Kidney (tissue), 14 donors: ENCODE results near the gene COL23A1. TPM values are rescaled to one million over a fixed set of nuclear protein-coding genes. Genes with fewer than 3 reads are reported as not detected.
"Not testable (repeated sequence)": the region's sequence is repeated elsewhere in the genome, so short reads cannot be mapped to it uniquely, and the experiment has no call there.

ENCODE experiments used
- DNase-seq, 5 donors: peaks; one replicate each; pipeline ENCODE4 v3.0.0-alpha.2; 2013 to 2020
- FAIRE-seq: peaks from 2 replicates; lab custom pipeline; 2012; peaks lifted over from hg19 to GRCh38; lab: Jason Lieb, UNC
- H3K27ac ChIP-seq, 2 donors: one replicate each; pipeline ENCODE4 v1.7.0; 2013; ENCODE audit warnings: low read depth in 2 of 2, low read length in 2 of 2, inconsistent platforms in 1 of 2
- H3K27me3 ChIP-seq: one replicate; pipeline ENCODE4 v1.7.1; 2013; ENCODE audit warnings: low read length, inconsistent platforms; ENCODE audit not compliant: control insufficient read depth, insufficient read depth
- H3K36me3 ChIP-seq, 3 donors: one replicate each; pipeline versions ENCODE4 v1.7.0 to v1.7.1; 2013; ENCODE audit warnings: low read length in 3 of 3, control low read depth in 1 of 3, inconsistent platforms in 1 of 3; ENCODE audit not compliant: insufficient read depth in 3 of 3, control insufficient read depth in 2 of 3
- H3K4me1 ChIP-seq, 3 donors: one replicate each; pipeline versions ENCODE4 v1.7.0 to v1.7.1; 2013; ENCODE audit warnings: low read length in 3 of 3, inconsistent platforms in 1 of 3, low read depth in 1 of 3; ENCODE audit not compliant: control insufficient read depth in 2 of 3, insufficient read depth in 2 of 3
- H3K4me3 ChIP-seq, 3 donors: one replicate each; pipeline versions ENCODE4 v1.7.0 to v1.8.1; 2013; ENCODE audit warnings: low read length in 3 of 3, control low read depth in 1 of 3, inconsistent platforms in 1 of 3
- H3K9ac ChIP-seq, 3 donors: one replicate each; pipeline versions ENCODE4 v1.7.0 to v1.7.1; 2013; ENCODE audit warnings: low read length in 3 of 3, control low read depth in 1 of 3, inconsistent platforms in 1 of 3
- H3K9me3 ChIP-seq, 3 donors: one replicate each; pipeline versions ENCODE4 v1.7.0 to v1.7.1; 2013; ENCODE audit warnings: low read length in 3 of 3, control low read depth in 1 of 3, inconsistent platforms in 1 of 3; ENCODE audit not compliant: control insufficient read depth in 2 of 3, insufficient read depth in 1 of 3
- intact Hi-C: fragments of 100-400 bp; cut with DNase I; formaldehyde crosslinking; loops from one replicate; pipeline ENCODE4 v1.11.1; 2022
- polyA plus RNA-seq: library from polyadenylated mRNA; stranded (reverse); fragments of 350-450 nt; fragmentation: Illumina TruSeq; extraction: RNeasy Lipid Tissue Mini Kit (QIAGEN cat#74804); gene quantifications from one replicate; pipeline ENCODE4 v1.2.3, GENCODE V29; 2014; ENCODE audit warnings: low read depth, low replicate concordance; ENCODE audit not compliant: insufficient read depth
- total RNA-seq: library from RNA; stranded (reverse); fragmentation: NEBNext Ultra II Directional; extraction: Animal tissue kit (Norgen Biotek cat#: 25700); gene quantifications from one replicate; pipeline ENCODE4 v1.2.1, GENCODE V29; 2021
- TF ChIP-seq, protein P1 (sequence below): IDR thresholded peaks from 3 replicates; pipeline ENCODE4 v1.5.1; 2012; ENCODE audit warnings: mild to moderate bottlenecking, moderate library complexity, borderline replicate concordance; ENCODE audit not compliant: insufficient read depth; ENCODE audit errors: extremely low read depth
- donor health status: control.
- donor health status: control.
- donor health status: control.
- donor health status: control.
- donor health status: control.
- donor health status: DM: yes; HTN: yes; CAD: no.
- donor health status: Normal renal cell carcinoma (clear cell type).

The COL23A1 gene
- total and polyA plus RNA-seq, 2 donors from 2014 or later: 4.1 to 8.7 TPM

DNA sequence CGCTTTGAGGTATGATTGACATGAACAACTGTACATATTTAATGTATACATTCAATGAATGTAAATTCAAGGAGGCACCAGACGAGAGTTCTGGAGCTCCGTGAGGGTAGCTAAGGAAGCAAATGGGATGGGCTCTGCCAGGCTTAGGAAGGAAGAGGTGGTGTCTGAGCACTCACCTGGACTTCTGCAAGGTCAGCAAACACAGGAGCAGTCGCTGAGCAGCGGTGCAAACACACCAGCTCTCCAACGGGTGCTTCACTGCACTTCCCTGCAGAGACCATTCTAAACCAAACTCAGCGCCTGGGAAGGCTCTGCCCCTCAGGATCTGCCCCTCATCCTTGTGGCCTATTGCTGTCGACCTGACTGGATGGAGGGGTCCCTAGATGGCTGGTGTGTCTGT is 101.5 kb downstream of the COL23A1 start:
- FAIRE-seq: no peak
- H3K27me3 ChIP-seq: no peaks in the 10 kb centered on the region
- intact Hi-C loops: no loop called here
- DNase-seq: no peak
- TF ChIP-seq, protein P1, sequence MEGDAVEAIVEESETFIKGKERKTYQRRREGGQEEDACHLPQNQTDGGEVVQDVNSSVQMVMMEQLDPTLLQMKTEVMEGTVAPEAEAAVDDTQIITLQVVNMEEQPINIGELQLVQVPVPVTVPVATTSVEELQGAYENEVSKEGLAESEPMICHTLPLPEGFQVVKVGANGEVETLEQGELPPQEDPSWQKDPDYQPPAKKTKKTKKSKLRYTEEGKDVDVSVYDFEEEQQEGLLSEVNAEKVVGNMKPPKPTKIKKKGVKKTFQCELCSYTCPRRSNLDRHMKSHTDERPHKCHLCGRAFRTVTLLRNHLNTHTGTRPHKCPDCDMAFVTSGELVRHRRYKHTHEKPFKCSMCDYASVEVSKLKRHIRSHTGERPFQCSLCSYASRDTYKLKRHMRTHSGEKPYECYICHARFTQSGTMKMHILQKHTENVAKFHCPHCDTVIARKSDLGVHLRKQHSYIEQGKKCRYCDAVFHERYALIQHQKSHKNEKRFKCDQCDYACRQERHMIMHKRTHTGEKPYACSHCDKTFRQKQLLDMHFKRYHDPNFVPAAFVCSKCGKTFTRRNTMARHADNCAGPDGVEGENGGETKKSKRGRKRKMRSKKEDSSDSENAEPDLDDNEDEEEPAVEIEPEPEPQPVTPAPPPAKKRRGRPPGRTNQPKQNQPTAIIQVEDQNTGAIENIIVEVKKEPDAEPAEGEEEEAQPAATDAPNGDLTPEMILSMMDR: no peak
- no peaks in the 10 kb centered on the region for H3K36me3 ChIP-seq
- no peaks in the 10 kb centered on the region for H3K4me1 ChIP-seq
- no peak overlapping the region for H3K4me3 ChIP-seq
- no peak overlapping the region for H3K9ac ChIP-seq
- no peaks in the 10 kb centered on the region for H3K9me3 ChIP-seq
- H3K27ac ChIP-seq: no peak overlapping the region

DNA sequence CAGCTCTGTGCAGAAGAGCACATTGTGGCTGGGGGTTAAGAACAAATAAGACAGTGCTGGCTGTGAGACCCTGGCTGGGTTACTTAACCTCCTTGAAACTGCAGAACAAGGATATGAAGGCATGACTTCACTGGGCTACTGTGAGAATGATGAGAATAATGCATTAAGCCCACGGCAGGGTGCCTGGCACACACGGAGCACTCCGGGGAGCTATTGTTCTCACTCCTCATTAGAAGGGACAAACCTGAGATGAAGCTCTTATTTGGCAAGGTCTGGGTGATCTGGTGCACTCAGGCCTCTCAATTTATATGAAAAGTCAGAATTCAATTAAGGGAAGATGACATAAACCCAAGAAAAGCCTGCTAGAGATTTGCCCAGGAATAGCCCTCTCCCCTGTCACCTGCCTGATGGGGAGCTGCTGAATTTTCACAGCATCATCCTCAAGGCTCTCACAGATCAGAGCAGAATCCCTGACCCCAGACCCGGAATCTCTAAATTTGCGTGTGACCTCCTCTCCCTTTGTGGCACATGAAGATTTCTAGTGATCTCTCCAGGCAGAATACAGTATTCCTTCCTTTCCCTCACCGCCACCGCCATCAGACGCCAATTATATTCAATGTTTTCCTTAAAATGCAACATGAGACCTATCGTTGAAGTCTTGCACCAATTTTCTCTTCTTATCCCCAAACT is 102.1 kb downstream of the COL23A1 start:
- no peaks in the 10 kb centered on the region for H3K36me3 ChIP-seq
- H3K4me1 ChIP-seq: no peaks in the 10 kb centered on the region
- FAIRE-seq: no peak
- no peak overlapping the region for H3K9ac ChIP-seq
- H3K9me3 ChIP-seq: no peaks in the 10 kb centered on the region
- no peak overlapping the region for H3K4me3 ChIP-seq
- intact Hi-C loops: no loop called here
- TF ChIP-seq, protein P1: no peak
- no peak for DNase-seq
- H3K27me3 ChIP-seq: no peaks in the 10 kb centered on the region
- H3K27ac ChIP-seq: no peak overlapping the region

DNA sequence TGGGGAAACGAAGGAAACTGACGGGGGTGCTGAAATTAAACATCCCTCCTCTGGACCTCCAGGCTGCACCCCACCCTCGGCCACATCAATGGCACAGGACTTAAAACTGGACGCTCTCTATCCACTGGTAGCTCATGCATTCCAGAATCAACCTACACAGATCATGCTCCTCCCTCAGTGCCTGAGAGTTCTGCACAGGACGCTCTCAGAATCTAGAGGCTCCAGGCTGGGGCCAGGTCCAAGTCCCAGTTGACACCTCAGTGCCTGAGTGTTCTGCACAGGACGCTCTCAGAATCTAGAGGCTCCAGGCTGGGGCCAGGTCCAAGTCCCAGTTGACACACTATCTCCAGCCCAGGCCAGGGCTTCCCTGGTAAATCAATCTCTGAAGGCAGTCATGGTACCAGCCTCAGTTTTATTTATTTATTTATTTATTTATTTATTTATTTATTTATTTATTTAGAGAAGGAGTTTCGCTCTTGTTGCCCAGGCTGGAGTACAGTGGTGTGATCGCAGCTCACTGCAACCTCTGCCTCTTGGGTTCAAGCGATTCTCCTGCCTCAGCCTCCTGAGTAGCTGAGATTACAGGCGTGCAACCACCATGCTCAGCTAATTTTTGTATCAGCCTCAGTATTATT is 103.2 kb downstream of the COL23A1 start:
- intact Hi-C loops, H3K4me1 ChIP-seq, H3K9me3 ChIP-seq, H3K27ac ChIP-seq, H3K27me3 ChIP-seq, H3K9ac ChIP-seq, DNase-seq, H3K4me3 ChIP-seq, H3K36me3 ChIP-seq, FAIRE-seq: not testable (repeated sequence)

DNA sequence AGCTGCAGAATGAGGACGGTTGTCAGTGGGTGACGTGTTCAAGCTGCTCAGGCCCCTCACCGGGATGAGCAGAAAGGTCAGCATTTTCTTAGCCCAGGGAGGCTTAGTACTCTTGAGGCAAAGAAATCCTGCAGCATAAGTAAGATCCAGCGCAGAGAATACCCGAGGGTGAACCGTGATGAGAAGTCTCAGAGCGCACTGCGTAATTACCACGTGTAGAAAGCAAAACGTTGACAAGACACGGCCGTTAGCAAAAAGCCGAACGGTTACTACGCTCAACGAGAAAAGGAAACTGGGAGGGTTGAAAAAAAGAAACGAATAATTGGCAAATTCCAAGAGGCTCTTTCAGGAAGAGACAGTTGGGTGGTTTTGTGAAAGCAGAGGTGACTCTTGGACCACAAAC is 104.0 kb downstream of the COL23A1 start:
- H3K27ac ChIP-seq: no peak overlapping the region
- H3K9ac ChIP-seq: no peak overlapping the region
- no peak for FAIRE-seq
- peak in 3 of 5 donors; percentile 49 to 64 (median 52) for DNase-seq
- intact Hi-C loops: no loop called here
- no peaks in the 10 kb centered on the region for H3K4me1 ChIP-seq
- no peak overlapping the region for H3K4me3 ChIP-seq
- TF ChIP-seq, protein P1: no peak
- no peaks in the 10 kb centered on the region for H3K36me3 ChIP-seq
- no peaks in the 10 kb centered on the region for H3K27me3 ChIP-seq
- no peaks in the 10 kb centered on the region for H3K9me3 ChIP-seq
